ENCODE data around the gene DPF3. TPM values are rescaled to one million over a fixed set of nuclear protein-coding genes. Genes with fewer than 3 reads are reported as not detected.
A peak's percentile ranks its signal among the peaks of the same experiment; 100 is the strongest.

Gene DPF3
- total RNA-seq: 1 to 10 TPM; 1.1 to 4.7 (median 1.8) TPM

DNA sequence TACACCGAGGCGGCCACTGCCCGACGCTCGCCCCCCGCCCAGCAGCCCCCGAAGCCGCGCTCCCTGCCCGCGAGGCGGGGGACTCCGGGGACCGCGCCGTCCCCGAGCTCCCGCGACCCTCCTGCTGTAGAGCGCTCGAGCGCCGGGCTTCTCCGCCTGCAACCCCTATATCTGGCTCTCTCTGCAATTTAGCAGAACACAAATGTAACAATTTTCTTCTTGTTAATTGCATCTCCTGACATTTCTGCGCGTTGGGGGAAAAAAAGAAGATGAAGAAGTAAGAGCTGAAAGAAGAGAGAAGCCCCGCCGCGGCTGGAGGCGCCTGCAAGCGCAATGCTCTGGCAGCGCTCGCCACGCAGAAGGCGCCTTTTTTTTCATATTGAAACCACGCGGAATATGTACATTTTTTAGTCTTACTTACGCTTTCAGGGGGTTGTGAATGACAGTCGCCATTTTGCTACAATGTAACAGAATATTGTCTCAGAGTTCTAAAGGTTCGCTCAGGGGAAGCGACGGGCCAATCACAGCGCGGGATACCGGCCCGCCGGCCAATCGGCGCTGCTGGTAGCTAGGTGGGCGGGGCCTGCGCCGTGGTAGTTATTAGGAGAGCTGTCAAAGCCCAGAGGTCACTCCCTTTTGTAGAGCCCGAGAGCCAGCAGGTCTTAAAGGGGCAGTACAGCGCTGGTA is at the start of gene DPF3:
DPF3 (minus strand) TSS at position 466 of the 687 bp plus-strand sequence; CDS start at position 453, 13 bp downstream.
- intact Hi-C loops (cut with DNase I; ENCODE audit: low total_unique reads): no loop called here
- H3K4me3 ChIP-seq (ENCODE audit: low read depth, poor library complexity, severe bottlenecking): peak within 1 kb of the TSS; percentile 57
- DNase-seq (ENCODE audit: low spot score in 2 of 2): peak; percentile 96 to 99
- 0 to 1% methylated on average over 43 to 52 of the region's 54 CpGs for WGBS, 2 donors
- no peak for TF ChIP-seq POLR2A (IDR thresholded peaks at IDR 0.05)
- TF ChIP-seq, protein P1, sequence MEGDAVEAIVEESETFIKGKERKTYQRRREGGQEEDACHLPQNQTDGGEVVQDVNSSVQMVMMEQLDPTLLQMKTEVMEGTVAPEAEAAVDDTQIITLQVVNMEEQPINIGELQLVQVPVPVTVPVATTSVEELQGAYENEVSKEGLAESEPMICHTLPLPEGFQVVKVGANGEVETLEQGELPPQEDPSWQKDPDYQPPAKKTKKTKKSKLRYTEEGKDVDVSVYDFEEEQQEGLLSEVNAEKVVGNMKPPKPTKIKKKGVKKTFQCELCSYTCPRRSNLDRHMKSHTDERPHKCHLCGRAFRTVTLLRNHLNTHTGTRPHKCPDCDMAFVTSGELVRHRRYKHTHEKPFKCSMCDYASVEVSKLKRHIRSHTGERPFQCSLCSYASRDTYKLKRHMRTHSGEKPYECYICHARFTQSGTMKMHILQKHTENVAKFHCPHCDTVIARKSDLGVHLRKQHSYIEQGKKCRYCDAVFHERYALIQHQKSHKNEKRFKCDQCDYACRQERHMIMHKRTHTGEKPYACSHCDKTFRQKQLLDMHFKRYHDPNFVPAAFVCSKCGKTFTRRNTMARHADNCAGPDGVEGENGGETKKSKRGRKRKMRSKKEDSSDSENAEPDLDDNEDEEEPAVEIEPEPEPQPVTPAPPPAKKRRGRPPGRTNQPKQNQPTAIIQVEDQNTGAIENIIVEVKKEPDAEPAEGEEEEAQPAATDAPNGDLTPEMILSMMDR (IDR thresholded peaks at IDR 0.05): no peak

- DNase-seq (ENCODE audit: low spot score in 2 of 2): no peak
- no peak overlapping the region for H3K4me3 ChIP-seq (ENCODE audit: low read depth, poor library complexity, severe bottlenecking)
- WGBS, 2 donors: 90 to 92% methylated on average over 14 of the region's 14 CpGs
- intact Hi-C loops (cut with DNase I; ENCODE audit: low total_unique reads): no loop called here
- TF ChIP-seq POLR2A (IDR thresholded peaks at IDR 0.05): no peak
Measured at GRCh38 chr14:72942934-72943333, 49.0 kb upstream of the DPF3 start.

GRCh38 chr14:72941286-72941985 is 47.5 kb upstream of the DPF3 start:
- no peak overlapping the region for H3K4me3 ChIP-seq (ENCODE audit: low read depth, poor library complexity, severe bottlenecking)
- TF ChIP-seq POLR2A (IDR thresholded peaks at IDR 0.05): no peak
- TF ChIP-seq, protein P1 (IDR thresholded peaks at IDR 0.05): no peak
- no peak for DNase-seq (ENCODE audit: low spot score in 2 of 2)
- 84 to 90% methylated on average over 12 of the region's 12 CpGs for WGBS, 2 donors
- intact Hi-C loops (cut with DNase I; ENCODE audit: low total_unique reads): no loop called here

DNA sequence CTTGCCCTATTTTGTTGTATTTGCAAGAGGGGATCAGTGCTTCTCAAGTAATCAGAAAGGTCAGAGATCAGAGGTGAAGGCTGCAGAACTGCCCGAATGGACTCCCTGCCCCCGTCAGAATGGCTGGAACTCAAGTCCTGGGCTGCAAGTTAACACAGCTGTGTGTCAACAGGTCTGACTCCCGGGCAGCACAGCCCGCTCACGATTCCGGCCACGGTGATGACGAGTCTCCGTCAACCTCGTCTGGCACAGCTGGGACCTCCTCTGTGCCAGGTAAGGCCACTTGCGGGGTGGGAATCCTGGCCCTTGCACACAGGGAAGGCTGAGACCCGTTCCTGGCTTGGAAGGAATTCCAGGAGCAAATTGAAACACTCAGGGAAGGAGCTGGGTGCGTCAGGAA is 45.7 kb upstream of the DPF3 start:
- H3K4me3 ChIP-seq (ENCODE audit: low read depth, poor library complexity, severe bottlenecking): no peak overlapping the region
- no peak for DNase-seq (ENCODE audit: low spot score in 2 of 2)
- WGBS, 2 donors: 85 to 90% methylated on average over 10 to 13 of the region's 13 CpGs
- intact Hi-C loops (cut with DNase I; ENCODE audit: low total_unique reads): no loop called here
- TF ChIP-seq, protein P1 (IDR thresholded peaks at IDR 0.05): no peak
- TF ChIP-seq POLR2A (IDR thresholded peaks at IDR 0.05): no peak

GRCh38 chr14:72932893-72933292 is 39.0 kb upstream of the DPF3 start:
- WGBS, 2 donors: 86 to 88% methylated on average over 7 of the region's 7 CpGs
- peak in 1 of 2 donors; percentile 68 for DNase-seq (ENCODE audit: low spot score in 2 of 2)
- intact Hi-C loops (cut with DNase I; ENCODE audit: low total_unique reads): no loop called here
- TF ChIP-seq, protein P1 (IDR thresholded peaks at IDR 0.05): no peak
- TF ChIP-seq POLR2A (IDR thresholded peaks at IDR 0.05): no peak
- H3K4me3 ChIP-seq (ENCODE audit: low read depth, poor library complexity, severe bottlenecking): no peak overlapping the region

DNA sequence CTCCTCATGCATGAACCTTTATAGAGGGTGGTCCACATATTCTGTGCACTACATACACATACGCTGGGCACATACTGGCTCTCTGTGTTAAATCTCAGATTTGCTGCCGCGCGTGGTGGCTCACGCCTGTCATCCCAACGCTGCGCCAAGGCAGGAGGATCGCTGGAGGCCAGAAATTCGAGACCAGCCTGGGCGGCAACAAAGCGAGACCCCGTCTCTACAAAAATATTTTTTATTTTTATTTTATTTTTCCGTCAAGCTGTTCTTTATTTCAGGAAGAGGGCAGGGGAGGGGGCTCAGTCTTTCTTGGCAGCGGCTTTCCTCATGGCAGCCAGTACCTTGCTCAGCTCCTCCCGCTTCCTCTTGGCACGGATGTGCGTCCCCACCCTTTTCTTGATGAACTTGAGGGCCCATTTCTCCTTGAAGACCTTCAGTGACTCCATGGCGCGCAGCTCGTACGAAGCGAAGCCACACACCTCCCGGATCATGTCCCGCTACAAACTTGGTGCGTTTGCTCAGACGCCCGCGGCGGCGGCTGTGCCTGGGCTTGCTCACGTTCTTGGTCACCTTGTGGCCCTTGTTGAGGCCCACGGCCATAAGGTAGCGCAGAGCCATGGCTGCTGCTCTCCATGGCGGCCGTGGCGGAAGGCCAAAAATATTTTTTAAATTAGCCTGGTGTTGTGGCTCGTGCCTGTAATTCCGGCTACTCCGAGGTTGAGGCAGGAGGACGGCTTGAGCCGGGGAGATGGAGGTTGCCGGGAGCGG is 35.6 kb upstream of the DPF3 start:
- WGBS, 2 donors: 94 to 96% methylated on average over 43 of the region's 43 CpGs
- intact Hi-C loops (cut with DNase I; ENCODE audit: low total_unique reads): no loop called here
- DNase-seq (ENCODE audit: low spot score in 2 of 2): peak in 1 of 2 donors; percentile 73

More for the DNA sequence above, 35.6 kb upstream of the DPF3 start:
- TF ChIP-seq, protein P1 (IDR thresholded peaks at IDR 0.05): no peak
- TF ChIP-seq POLR2A (IDR thresholded peaks at IDR 0.05): no peak
- no peak overlapping the region for H3K4me3 ChIP-seq (ENCODE audit: low read depth, poor library complexity, severe bottlenecking)

All from lower leg skin (tissue), 4 donors.